NCI-H2107 (cell line): ENCODE results near the gene TEX12.
"Not testable (repeated sequence)": the region's sequence is repeated elsewhere in the genome, so short reads cannot be mapped to it uniquely, and the experiment has no call there.

ENCODE experiments used
- DNase-seq: peaks from one replicate; lab custom pipeline; 2025; lab: John Stamatoyannopoulos, UW

The TEX12 gene, protein sequence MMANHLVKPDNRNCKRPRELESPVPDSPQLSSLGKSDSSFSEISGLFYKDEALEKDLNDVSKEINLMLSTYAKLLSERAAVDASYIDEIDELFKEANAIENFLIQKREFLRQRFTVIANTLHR

DNA sequence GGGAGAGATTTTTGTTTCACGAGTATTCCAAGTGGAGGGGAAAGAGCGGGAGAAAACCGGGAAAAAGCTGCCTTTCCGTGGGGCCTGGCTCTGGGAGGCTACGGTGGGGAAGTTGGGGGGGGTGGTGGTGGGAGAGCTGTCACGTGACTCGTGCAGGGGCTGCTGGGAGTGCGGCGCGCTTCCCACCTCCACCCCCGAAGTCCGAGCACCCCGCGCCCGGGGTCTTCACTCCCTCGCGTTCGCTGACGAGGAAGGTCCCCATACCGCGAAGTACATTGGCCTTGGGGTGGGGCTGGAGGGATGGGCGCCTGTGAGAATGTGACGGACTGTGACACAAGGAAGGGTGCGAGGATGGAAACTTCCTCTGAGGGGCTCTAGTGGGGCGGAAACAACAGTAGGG lies at the start of gene TEX12:
TSS of gene TEX12 (plus strand) at position 228 of the 400 bp plus-strand sequence. CDS start 1,897 bp downstream, outside the sequence.
- DNase-seq: no peak

DNA sequence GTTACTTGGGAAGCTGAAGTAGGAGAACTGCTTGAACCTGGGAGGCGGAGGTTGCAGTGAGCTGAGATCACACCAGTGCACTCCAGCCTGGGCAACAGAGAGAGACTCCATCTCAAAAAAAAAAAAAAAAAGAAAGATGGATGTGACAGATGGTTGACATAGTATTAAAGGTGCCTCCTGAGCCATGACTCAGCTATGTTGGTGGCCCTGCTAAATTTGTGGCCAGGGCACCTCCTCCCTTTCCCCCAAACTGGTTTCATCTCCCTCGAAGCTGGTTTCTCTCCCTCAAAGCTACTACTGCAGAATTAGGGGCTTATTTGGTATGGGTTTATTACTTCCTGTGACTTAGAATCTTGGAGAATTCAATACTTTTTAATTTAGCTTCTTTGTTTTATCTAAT lies 49.0 kb upstream of the TEX12 start:
- no peak for DNase-seq

DNA sequence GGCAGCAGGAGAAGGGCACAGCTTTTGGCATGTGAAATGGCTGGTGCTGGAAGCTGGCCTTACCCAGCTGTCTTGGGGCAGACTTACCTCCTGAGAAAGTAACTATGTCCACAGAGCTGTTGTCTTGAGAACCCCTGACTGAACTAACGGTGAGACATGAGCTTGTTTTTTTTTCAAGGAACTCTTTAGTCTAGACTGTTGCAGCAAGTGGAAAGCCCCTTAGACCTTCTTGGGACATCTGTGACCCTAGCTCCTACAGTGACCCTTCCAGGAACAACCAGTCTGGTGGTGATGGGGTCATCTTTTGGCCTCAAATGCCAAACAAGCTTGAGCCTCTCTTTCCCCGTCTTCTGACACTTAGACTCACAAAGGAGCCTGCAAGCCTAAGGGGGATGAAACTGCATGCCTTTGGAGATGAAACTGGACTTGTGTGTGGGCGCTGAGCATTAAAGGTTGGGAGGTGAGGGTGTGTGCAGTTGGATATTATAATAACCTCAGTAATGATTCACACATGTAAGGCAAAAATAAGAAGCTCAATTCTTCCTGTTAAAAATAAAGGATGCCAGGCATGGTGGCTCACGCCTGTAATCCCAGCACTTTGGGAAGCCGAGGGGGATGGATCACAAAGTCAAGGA lies 45.1 kb upstream of the TEX12 start:
- DNase-seq: no peak

DNA sequence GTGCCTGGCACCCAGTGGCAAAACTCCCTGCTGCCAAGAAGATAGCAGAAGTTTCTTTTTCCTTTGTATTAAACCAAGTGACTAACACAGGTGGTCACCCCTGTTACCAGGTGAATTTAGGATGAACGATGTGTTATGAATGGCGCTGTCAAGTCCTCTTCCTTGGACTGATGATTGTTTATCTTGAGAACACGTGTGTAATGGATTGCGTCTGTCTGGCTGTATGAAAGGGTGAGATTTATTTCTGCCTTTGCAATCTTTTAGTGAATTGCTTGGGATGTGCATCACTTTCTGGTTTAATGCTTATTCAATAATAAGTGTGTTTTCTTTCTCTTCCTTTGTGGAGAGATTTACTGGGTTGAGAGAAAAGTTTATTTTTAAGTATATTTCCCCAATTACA lies 44.0 kb upstream of the TEX12 start:
- no peak for DNase-seq

DNA sequence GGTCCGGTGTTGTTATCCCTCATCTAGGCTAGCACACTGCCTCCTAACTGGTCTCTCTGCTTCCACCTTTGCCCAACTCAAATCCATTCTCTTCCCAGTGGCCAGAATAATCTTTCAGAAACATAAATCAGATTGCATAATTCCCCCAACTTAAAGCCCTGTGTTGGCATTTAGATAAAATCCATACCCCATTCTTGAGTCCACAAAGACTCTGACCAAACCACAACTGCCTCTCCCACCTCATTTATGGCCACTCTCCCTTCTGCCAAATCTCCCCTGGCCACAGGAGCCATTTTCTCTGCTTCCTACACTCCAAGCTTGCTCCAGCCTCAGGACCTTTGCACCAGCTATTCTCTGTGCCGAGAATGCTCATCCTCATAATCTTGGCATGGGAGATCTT lies 40.1 kb upstream of the TEX12 start:
- DNase-seq: no peak

DNA sequence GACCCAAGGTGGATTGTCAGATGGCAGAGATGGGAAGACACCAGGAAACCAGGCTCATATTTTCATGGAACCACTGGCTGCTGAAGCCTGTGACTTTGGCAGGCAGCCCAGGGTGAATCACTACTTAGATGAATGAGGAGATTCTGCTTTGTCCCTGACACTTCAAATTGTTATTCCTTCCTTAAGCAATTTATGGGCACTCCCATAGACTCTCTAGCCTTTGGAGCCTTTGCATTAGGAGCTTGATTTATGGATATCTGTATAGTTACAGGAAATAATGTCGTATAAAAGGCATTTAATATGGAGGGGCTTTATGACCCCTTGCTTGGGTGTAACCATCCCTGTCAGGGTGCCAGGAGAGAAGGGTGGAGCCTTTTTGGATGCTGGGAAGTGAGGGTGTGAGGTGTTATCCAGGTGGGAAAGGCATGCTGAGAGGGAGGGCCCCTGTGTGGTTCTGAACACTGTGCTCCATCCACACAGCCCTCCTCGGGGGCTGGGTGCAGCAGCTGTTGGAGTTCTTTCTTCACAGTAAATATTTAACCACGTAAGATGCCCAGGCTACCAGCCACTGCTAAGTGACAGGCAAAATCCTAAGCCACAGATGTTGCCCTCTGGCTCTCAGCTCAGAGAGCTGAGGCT lies 38.6 kb upstream of the TEX12 start:
- DNase-seq: no peak

DNA sequence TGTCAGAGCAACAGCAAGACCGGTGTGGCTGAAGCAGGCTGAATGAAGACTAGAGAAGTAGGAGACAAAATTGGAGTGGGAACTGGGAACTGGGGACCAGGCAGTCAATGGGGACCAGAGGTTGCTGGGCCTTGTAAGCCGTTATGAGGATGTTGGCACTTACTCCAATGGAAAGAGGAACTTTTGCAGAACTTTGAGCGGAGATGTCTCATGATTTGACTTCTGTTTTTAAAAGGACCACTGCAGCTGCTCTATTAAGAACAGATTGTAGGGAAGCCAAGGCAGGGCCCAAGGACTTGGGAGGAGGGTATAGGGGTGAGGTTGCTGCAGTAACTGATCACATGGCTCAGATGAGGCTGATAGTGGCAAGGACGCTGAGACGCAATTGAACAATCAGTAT lies 37.5 kb upstream of the TEX12 start:
- no peak for DNase-seq

DNA sequence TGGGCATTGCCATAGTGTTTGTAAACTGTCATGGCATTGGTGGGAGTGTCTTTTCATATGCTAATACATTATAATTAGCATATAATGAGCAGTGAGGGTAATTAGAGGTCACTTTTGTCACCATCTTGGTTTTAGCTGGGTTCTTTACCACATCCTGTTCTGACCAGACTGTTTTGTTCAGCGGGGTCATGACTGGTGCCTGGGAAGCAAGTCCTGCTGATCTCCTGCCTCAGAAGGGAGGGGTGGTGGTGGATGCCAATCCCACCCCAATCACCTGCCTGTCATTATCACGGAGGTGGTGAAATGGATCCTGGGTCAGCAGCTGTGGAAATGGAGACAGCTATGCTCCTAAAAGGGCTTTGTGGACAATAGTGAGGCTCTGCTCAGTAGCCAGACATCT lies 34.4 kb upstream of the TEX12 start:
- DNase-seq: no peak

DNA sequence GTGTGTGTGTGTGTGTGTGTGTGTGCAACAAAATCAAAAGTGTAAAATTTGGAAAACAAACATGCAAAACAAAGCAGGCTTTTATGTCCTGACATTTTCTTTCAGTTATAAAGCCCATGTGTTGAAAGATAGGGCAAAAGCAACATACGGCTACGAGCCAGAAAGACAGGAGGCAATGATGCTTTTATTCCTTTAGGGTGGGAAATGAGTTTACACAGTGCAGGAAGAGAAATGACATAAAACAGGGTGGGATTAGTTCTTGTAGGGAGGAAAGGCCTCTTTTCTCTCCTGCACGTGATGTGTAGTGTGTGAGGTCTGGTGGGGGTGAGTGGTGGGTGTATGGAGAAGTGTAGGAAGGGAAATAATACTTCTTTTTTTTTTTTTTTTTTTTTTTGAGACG lies 32.7 kb upstream of the TEX12 start:
- no peak for DNase-seq

DNA sequence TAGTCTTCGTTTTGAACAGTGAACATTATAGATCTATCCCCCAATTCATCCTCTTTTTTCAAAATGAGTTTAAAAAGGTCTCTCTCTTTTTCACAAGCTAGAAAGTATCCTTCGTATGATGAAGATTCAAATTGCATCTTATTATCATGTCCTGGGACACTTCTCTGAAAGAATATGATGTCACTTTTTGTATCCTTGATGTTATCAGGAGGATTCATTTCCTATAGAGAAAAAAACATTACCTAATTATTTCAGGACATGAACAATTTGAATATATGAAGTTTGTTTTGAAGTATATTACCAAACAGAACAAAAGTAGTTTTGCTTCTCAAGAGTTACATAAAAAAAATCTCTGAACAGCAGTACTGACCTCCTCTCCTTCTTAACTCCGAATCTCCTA lies 23.6 kb upstream of the TEX12 start:
- DNase-seq: no peak

DNA sequence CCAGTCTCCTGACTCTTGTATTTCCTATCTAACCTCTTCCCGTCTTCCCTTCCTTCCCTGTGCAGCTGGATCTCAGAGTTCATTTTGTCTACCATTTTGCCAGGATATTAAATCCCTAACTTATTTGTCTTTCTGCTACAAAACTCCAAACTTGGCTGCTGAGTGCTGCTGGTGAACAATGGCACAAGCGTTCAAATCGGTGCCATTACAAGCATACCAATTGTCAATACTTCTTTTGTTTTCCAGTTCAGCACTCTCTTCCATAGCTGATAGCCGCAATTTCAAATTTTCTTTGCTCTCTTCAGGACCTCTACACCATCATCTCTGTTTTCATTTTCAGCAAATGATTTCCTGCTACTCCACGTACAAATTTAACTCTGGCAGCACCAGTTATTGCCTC lies 16.7 kb upstream of the TEX12 start:
- no peak for DNase-seq

DNA sequence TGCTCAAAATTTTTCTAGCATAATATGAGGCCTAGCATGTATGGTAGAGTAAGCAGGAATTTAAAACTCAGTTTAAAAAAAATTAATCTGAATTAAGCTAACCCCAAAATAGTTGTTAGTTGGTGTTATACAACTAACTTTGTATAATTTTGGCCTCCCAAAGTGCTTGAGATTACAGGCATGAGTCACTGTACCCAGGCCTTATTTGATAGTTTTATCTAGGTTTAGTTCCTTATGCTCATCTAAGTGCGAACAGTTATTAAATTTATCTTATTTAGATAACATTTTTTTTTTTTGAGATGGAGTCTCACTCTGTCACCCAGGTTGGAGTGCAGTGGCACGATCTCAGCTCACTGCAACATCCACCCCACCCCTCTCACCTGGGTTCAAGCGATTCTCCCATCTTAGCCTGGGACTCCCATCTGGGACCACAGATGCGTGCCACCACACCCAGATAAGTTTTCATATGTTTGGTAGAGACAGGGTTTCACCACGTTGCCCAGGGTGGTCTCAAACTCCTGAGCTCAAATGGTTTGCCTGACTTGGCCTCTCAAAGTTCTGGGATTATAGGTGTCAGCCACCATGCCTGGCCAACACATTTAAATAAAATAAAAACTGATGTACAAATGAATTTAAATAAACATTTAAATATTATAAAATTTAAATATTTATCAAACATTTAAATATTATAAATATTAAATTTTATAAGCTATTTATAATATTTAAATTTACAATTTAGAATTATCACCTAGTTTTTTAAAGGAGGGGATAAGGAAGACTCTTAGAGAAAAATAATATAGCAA lies 10.8 kb upstream of the TEX12 start:
- no peak for DNase-seq

DNA sequence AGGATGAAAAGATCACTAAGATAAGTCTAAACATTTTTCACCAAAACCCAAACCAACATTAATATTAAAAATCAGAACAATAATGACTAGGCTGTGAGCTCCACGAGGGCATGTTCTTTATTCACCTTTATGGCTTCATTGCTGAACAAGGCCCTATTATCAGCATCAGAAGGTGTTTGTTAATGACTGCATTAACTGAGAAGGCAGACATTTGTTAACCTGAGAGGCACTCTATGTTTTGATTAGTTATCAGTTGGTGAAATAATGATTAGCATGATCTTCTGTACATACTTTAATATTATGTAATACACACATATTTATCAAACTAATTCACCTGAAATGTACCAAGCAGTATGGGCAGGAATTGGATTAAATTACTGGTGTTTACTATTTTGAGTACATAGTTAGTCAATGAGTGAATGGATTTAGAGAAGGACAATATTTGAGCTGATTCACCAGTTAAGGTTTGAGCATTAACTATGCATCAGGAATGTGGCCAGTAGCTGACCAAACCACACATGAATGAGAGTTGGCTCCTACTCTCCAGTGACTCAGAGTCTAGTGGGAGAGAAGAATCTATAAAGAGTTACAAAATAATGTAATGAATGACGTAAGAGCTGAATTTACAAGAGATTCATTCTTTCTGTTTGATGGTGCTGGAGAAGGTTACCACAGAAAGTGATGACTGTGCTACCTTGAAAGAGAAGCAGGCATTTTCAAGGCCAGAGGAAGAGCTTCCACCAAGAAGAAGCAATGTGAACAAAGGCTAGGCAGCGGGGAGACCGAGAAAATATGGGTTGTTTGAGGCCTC lies 10.0 kb upstream of the TEX12 start:
- DNase-seq: no peak

DNA sequence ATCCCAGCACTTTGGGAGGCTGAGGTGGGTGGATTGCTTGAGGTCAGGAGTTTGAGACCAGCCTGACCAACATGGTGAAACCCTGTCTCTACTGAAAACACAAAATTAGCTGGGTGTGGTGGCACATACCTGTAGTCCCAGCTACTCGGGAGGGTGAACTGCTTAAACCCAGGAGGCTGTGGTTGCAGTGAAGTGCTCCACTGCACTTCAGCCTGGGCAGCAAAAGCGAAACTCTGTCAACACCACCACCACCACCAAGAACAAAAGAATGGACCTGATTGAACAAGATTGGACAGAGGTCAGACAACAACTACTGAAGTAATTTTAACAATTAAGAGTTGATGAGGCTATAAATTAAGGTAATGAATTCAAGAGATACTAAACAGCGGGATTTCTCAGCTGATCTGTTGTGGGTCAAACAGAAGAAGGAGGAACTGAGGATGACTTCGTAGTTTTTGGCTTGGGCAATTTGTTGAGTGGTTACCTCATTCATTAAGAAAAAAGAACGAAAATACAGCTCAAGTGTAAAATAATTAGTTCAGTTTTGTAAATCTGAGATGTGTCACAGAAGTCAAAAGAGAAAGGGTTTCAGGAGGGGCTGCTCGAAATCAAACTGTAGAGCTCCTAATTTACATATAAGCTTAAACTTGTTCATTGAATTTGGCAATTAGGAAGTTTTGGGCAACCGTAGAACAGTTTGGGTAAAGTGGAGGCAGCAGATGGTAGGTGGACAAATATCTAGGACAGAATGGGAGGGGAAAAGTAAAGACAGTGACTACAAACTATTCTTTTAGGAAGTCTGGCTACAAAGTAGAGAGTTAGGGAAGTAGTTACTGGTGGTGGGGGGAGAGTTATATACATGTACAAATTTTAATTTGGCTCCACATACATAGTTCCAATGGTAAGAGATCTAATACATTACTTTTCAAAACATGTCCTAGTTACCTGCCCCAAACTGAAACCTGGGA lies 7.8 kb upstream of the TEX12 start:
- no peak for DNase-seq

DNA sequence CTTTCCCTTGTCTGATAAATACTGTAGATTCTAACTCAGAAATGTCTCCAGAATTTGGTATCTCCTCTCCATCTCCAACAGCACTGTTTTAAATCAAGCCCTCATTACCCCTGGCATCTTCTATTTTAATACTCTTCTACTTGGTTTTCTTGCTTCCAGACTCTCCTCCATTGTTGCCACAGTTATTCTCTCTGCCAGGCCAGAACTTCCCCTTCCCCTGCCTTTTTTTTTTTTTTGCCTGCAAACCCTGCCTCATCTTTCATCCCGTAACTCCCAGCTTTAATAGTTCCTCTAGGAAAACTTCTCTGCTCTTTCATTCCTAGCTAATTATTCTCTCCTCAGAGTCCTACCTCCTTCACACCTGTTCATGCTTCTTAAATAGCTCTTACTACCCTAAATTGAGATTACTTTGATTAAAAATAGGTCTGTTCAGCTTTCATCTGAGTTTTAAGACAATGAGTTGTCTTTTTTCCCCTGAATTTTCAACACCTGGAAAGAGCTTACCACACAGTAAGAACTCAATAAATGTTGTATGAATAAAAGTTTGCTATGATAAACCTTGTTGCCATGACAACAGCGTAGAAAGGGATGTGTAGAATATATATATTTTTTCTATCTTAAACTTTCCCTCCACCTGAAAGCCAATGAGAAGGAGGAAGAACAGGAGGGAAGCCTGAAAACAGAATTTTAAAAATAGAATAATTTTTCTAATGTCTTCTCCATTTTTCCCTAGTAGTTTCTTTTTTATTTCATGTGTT lies 6.9 kb upstream of the TEX12 start:
- DNase-seq: no peak

DNA sequence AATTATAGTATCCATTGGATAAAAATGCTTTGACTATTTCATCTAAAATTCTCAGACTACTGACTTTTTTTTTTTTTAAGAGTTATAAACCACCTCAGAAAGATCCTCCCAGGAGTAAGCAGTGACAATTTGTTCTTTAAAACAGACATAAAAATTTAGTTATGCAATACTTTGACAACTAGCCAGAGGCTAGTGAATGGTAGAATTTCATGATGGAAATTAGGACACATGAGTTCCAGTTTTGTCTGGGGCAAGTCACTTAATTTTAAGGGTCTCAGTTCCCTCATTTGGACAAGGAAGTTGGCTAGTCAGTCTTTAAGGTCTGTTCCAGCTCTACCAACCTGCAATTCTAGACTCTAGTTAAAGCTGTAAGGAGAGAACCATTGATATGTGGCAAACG lies 6.2 kb upstream of the TEX12 start:
- no peak for DNase-seq

DNA sequence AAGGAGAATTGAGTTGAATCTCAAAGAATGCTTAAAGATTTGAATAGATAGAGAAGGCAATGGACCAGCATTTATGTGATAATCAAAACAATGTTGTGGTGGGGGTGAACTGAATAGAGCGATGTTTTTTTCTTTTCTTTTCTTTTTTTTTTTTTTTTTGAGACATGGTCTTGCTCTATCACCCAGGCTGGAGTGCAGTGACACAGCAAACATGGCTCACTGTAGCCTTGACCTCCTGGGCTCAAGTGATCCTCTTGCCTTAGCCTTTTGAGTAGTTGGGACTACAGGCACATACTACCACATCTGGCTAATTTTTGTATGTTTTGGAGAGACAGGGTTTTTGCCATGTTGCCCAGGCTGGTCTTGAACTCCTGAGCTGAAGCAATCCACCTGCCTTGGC lies 5.0 kb upstream of the TEX12 start:
- DNase-seq: not testable (repeated sequence)

DNA sequence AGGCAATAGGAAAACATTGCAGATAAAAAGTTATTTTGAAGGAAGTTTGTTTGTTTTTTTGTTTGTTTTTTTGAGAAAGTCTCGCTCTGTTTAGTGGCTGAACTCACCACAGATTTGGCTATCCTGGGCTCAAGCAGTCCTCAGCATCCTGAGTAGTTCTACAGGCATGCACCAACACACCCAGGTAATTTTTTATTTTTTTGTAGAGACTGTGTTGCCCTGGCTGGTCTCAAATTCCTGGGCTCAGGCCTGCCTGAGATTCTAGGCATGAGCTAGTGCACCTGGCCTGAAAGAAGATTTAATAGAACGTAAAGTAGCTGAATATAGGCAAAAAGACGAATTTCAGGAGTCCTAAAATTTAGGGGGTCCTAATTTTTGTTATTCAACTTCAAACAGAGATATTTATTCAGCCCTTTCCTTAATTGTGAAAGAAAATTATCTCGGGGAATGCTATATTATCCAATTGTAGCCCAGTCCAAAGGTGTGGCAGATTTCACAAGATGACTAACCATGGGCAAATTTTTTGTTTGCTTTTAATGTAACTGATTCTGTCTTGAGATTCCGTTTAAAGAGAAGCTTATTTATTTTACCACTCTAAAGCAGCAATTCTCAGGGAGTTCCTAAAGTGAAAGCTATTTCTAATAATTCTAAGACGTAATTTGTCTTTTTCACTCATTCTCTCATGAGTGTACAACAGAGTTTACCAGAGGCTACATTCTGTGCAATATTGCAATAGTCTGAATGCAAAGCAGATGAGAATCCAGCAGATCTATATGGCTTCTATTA lies 4.2 kb upstream of the TEX12 start:
- no peak for DNase-seq

DNA sequence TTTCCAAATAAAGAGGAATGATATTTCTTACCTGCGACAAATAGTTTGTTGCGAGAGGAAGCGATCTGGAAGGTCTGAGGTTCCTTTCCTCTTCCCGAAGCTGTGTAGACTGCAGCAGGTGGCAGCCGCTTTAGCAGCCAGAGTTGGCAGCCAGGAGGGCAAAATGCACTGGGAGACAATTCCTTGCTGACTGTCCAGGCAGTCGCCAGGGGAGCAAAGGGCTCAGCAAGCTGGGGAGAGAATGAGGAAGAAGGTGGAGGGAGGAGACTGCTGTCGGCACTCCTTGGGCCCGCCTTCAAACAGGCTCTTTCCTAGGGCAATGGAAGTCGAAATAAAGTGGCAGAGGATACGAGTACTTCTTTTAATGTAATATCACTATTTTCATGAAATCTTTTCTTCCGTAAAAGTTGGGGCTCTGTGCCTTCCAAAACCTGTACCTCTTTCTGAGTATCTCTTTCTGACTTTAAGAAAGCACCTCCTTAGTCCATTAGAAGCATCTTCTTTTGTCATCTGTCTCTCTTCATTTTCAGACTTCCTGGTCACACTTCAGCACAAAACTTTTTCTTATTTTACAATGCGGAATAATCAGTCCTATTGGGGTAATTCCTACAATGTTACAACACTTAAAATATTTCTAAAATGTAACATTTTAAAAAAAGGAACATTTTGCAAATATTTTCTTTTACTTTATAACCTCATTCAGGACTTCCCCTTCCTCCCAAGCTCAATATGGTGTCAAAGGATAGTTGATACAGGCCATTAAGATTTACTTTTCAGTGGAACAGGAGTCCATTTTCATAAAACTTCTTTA lies 3.1 kb upstream of the TEX12 start, which contains the start of gene IL18:
TSS of gene IL18 (minus strand) at position 220 of the 811 bp plus-strand sequence. CDS start 9,041 bp downstream, outside the sequence.
- no peak for DNase-seq
